Endodermal cell (in vitro differentiated cells): Measurements from ENCODE around the gene IL10RA. TPM values are rescaled to one million over a fixed set of nuclear protein-coding genes. Genes with fewer than 3 reads are reported as not detected.
A peak's percentile ranks its signal among the peaks of the same experiment; 100 is the strongest.

Experiments
- DNase-seq: peaks from one replicate; pipeline ENCODE4 v3.0.0-alpha.2; 2017
- H3K27ac ChIP-seq: 2 replicates; pipeline ENCODE4 v1.5.1; 2013; ENCODE audit warnings: mild to moderate bottlenecking, low read depth, low read length, moderate library complexity
- H3K27me3 ChIP-seq: 2 replicates; pipeline ENCODE4 v1.6.1; 2013; ENCODE audit warnings: mild to moderate bottlenecking, low read length, moderate library complexity; ENCODE audit not compliant: insufficient read depth, control insufficient read depth, poor library complexity, severe bottlenecking
- H3K36me3 ChIP-seq: 2 replicates; pipeline ENCODE4 v1.7.0; 2013; ENCODE audit warnings: mild to moderate bottlenecking, low read length, moderate library complexity; ENCODE audit not compliant: control insufficient read depth, insufficient read depth
- H3K4me1 ChIP-seq: one replicate; pipeline ENCODE4 v1.7.0; 2013; ENCODE audit warnings: low read length; ENCODE audit not compliant: control insufficient read depth, insufficient read depth
- H3K4me3 ChIP-seq: 2 replicates; pipeline ENCODE4 v1.5.1; 2013; ENCODE audit warnings: mild to moderate bottlenecking, low read length, moderate library complexity
- H3K9ac ChIP-seq: 2 replicates; pipeline ENCODE4 v1.6.1; 2013; ENCODE audit warnings: mild to moderate bottlenecking, low read length, moderate library complexity; ENCODE audit not compliant: poor library complexity, severe bottlenecking; ENCODE audit errors: extremely low read depth
- H3K9me3 ChIP-seq: 2 replicates; pipeline ENCODE4 v1.6.1; 2013; ENCODE audit warnings: mild to moderate bottlenecking, low read length, moderate library complexity; ENCODE audit not compliant: control insufficient read depth
- H3K27ac Mint-ChIP-seq: 2 replicates; pipeline ENCODE4 v1.8.0; 2020; ENCODE audit warnings: mixed read lengths
- H3K27me3 Mint-ChIP-seq: 2 replicates; pipeline ENCODE4 v1.8.0; 2021; ENCODE audit warnings: mild to moderate bottlenecking, mixed read lengths; ENCODE audit not compliant: insufficient read depth
- H3K36me3 Mint-ChIP-seq: 2 replicates; pipeline ENCODE4 v1.8.0; 2020; ENCODE audit warnings: low read depth, mixed read lengths
- H3K4me1 Mint-ChIP-seq: 2 replicates; pipeline ENCODE4 v1.8.0; 2020; ENCODE audit warnings: mixed read lengths
- H3K4me3 Mint-ChIP-seq: 2 replicates; pipeline ENCODE4 v1.8.0; 2020; ENCODE audit warnings: mild to moderate bottlenecking, moderate library complexity, mixed read lengths
- H3K9me3 Mint-ChIP-seq: 2 replicates; pipeline ENCODE4 v1.8.0; 2020; ENCODE audit warnings: mild to moderate bottlenecking, mixed read lengths
- CTCF ChIP-seq: fragments of 200-600 bp; sonication (generic); conservative IDR thresholded peaks from 2 replicates; pipeline ENCODE4 v1.5.0; 2021; ENCODE audit warnings: antibody characterized with exemption, mild to moderate bottlenecking
- WGBS, 2 experiments: methylation state at CpG; one replicate each; pipeline versions ENCODE4 v1.1.5 to v1.1.7; 2013; ENCODE audit warnings: missing lambda C conversion rate in 2 of 2, mixed read lengths in 1 of 2; ENCODE audit not compliant: insufficient coverage in 1 of 2, insufficient read length in 1 of 2; 5-methylcytosine and 5-hydroxymethylcytosine counted together
- long read RNA-seq, 4 experiments: library from polyadenylated mRNA in 2 of 4; library from RNA in 1 of 4; library from capped mRNA in 1 of 4; stranded (forward) in 3 of 4; unstranded in 1 of 4; transcript quantifications; one replicate each; pipeline ENCODE4 v2.0.0, GENCODE V29; 2020 to 2021; ENCODE audit warnings: inconsistent platforms in 1 of 4
- polyA plus RNA-seq, 2 experiments: library from polyadenylated mRNA; stranded (reverse); fragments of 50-300 nt; gene quantifications; one replicate each; pipeline ENCODE4 v1.2.3, GENCODE V29; 2013
- total RNA-seq, 2 donors: library from RNA; stranded (reverse); fragmentation: NEBNext Ultra II Directional in 1 of 2; extraction: Animal tissue kit (Norgen Biotek cat#: 25700) in 1 of 2; gene quantifications; 2 replicates in 1 of 2; 3 replicates in 1 of 2; pipeline ENCODE4 v1.2.1, GENCODE V29; 2021

The IL10RA gene
- under 1 TPM; 0.46 to 0.51 TPM for total RNA-seq
- polyA plus RNA-seq (2013, experiment 1 of 2) = not detected
- 0.37 TPM for polyA plus RNA-seq (2013, experiment 2 of 2)
- long read RNA-seq, experiment 1 = 0 reads
- long read RNA-seq, experiment 2 = 0 reads
- long read RNA-seq, experiment 3 = 0 reads
- long read RNA-seq, experiment 4 = 0 reads

- peak within 1 kb of the TSS; percentile 45 for H3K9ac ChIP-seq
- WGBS, 2 experiments = 5 to 12% methylated on average over 10 to 68 of the region's 71 CpGs
- Mint-ChIP-seq H3K27me3 (peaks cover 81% of the 10 kb centered on the region), H3K36me3 (no peaks in the 10 kb centered on the region), H3K4me3 (peak within 1 kb of the TSS; percentile 66), H3K9me3 (no peaks in the 10 kb centered on the region), H3K27ac (peak within 1 kb of the TSS; percentile 86), H3K4me1 (no peaks in the 10 kb centered on the region)
- no peak within 1 kb of the TSS for H3K27ac ChIP-seq
- peaks cover 3% of the 10 kb centered on the region for H3K4me1 ChIP-seq
- DNase-seq = peak; percentile 95
- TF ChIP-seq CTCF = no peak
- H3K9me3 ChIP-seq = no peaks in the 10 kb centered on the region
- no peaks in the 10 kb centered on the region for H3K36me3 ChIP-seq
- peak within 1 kb of the TSS; percentile 75 for H3K4me3 ChIP-seq
- peaks cover 50% of the 10 kb centered on the region for H3K27me3 ChIP-seq
Measured at GRCh38 chr11:117985953-117986887, at the start of gene IL10RA. Gene IL10RA (plus strand): TSS chr11:117986394. CDS start chr11:117986468, 74 bp downstream.

- H3K4me1 ChIP-seq = peaks cover 3% of the 10 kb centered on the region
- no peaks in the 10 kb centered on the region for H3K9me3 ChIP-seq
- H3K9me3 Mint-ChIP-seq = no peaks in the 10 kb centered on the region
- WGBS, 2 experiments = 86 to 87% methylated on average over 5 of the region's 6 CpGs
- H3K27ac ChIP-seq = no peak overlapping the region
- no peak for TF ChIP-seq CTCF
- no peak overlapping the region for H3K9ac ChIP-seq
- H3K36me3 ChIP-seq = no peaks in the 10 kb centered on the region
- H3K4me3 Mint-ChIP-seq = no peak overlapping the region
- H3K4me1 Mint-ChIP-seq = peaks cover 42% of the 10 kb centered on the region
- no peaks in the 10 kb centered on the region for H3K27me3 Mint-ChIP-seq
- no peaks in the 10 kb centered on the region for H3K27me3 ChIP-seq
- H3K36me3 Mint-ChIP-seq = no peaks in the 10 kb centered on the region
- no peak overlapping the region for H3K4me3 ChIP-seq
- DNase-seq = no peak
- H3K27ac Mint-ChIP-seq = no peak overlapping the region
Measured at GRCh38 chr11:117936973-117937372, 49.2 kb upstream of the IL10RA start.

DNA sequence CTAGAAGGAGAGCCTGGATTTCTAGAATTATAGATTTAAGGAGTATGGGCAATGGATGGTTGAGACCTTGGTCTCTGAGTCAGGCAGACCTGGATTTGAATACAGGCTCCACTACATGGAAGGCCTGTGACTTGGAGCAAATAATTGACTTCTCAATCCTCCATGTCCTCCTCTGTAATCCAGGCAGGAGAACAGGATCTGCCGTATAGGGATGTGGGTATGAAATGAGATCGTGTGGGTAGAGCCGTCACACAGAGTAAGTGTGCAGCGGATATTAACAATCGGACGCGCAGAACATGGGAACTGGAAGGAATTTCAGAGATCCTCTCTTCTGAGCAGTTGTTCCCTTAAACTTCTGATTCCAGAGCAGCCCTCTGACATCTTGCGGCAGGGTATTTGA lies 45.5 kb upstream of the IL10RA start:
- Histone ChIP-seq H3K9ac (no peak overlapping the region), H3K36me3 (no peaks in the 10 kb centered on the region), H3K9me3 (peaks cover 8% of the 10 kb centered on the region), H3K4me3 (no peak overlapping the region), H3K27ac (no peak overlapping the region), H3K4me1 (no peaks in the 10 kb centered on the region), H3K27me3 (no peaks in the 10 kb centered on the region)
- Mint-ChIP-seq H3K9me3 (no peaks in the 10 kb centered on the region), H3K27ac (no peak overlapping the region), H3K4me3 (no peak overlapping the region), H3K36me3 (no peaks in the 10 kb centered on the region), H3K27me3 (no peaks in the 10 kb centered on the region), H3K4me1 (peaks cover 22% of the 10 kb centered on the region)
- 94% methylated on average over 8 of the region's 8 CpGs for WGBS, 2 experiments
- TF ChIP-seq CTCF = no peak
- peak; percentile 14 for DNase-seq
